Transverse colon (tissue), 4 donors: ENCODE measurements around the gene IL16.

Experiments
- POLR2A ChIP-seq: fragments of 450-650 bp; IDR thresholded peaks from one replicate; pipeline ENCODE4 v1.6.1; 2016; ENCODE audit warnings: antibody characterized with exemption, mild to moderate bottlenecking, moderate library complexity
- POLR2AphosphoS5 ChIP-seq, 3 donors: sonication (generic); formaldehyde crosslinking; IDR thresholded peaks; one replicate each; pipeline ENCODE4 v1.6.1; 2016; ENCODE audit warnings: antibody characterized with exemption in 3 of 3
- TF ChIP-seq, protein P1 (sequence below), 5 experiments: fragments of 200-600 bp in 3 of 5; fragments of 450-650 bp in 2 of 5; sonication (generic) in 3 of 5; IDR thresholded peaks; 1 replicate in 2 of 5; 2 replicates in 3 of 5; pipeline ENCODE4 v1.5.1; 2016 to 2017; ENCODE audit warnings: antibody characterized with exemption in 5 of 5, inconsistent platforms in 3 of 5, mild to moderate bottlenecking in 2 of 5, moderate library complexity in 1 of 5

GRCh38 chr15:81273855-81274254 lies 77.2 kb downstream of the IL16 start:
- TF ChIP-seq POLR2A (no peak), POLR2AphosphoS5 (IDR thresholded peaks at IDR 0.05) (no peak)
- TF ChIP-seq, protein P1, sequence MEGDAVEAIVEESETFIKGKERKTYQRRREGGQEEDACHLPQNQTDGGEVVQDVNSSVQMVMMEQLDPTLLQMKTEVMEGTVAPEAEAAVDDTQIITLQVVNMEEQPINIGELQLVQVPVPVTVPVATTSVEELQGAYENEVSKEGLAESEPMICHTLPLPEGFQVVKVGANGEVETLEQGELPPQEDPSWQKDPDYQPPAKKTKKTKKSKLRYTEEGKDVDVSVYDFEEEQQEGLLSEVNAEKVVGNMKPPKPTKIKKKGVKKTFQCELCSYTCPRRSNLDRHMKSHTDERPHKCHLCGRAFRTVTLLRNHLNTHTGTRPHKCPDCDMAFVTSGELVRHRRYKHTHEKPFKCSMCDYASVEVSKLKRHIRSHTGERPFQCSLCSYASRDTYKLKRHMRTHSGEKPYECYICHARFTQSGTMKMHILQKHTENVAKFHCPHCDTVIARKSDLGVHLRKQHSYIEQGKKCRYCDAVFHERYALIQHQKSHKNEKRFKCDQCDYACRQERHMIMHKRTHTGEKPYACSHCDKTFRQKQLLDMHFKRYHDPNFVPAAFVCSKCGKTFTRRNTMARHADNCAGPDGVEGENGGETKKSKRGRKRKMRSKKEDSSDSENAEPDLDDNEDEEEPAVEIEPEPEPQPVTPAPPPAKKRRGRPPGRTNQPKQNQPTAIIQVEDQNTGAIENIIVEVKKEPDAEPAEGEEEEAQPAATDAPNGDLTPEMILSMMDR (IDR thresholded peaks at IDR 0.05): no peak
